HG02840 (cell line): ENCODE data around the gene DERL3.
A peak's percentile ranks its signal among the peaks of the same experiment; 100 is the strongest.
"Not testable (repeated sequence)": the region's sequence is repeated elsewhere in the genome, so short reads cannot be mapped to it uniquely, and the experiment has no call there.

Source experiments
- ATAC-seq: cut with Tn5 transposase; IDR thresholded peaks from one replicate; pipeline ENCODE4 v1.9.1; 2021; ENCODE audit warnings: mild to moderate bottlenecking, moderate library complexity, moderate number of reproducible peaks; ENCODE audit not compliant: unreplicated experiment, low FRiP score

DERL3 gene

DNA sequence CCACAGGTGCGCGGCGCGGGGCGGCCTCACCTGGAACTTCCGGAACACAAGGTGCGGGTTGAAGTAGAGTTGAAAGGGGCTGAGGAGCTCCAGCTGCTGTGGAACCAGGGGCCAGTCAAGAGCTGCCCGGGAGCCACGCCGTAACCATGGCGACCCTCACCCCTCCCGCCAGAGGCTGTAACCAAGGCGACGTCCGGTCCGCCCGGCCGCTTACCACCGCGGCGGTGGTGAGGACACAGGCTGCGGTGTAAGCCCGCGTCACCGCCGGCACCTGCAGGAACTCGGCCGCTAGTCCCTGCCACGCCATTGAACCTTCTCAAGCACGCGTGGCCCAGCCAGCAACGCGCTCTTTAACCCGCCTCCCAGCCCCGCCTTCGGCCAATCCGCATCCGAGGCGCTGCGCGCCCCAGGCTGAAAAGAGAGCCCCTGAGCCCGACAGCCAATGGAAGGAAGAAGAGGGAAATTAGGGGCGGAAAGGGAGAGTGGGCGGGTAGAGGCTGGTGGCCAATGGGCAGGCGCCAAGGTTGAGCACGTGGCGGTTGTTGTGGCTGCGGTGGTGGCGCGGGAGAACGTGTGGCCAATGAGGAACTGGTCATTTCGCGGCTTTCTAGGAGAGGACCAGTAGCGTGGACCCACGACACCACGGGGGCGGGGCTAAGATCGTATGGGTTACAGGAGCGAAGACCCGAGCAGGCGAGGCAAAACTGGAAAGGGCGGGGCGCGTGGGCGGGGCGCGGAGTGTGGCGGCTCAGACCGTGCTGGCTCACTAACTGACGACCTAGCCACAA is at the start of gene DERL3:
TSS of gene DERL3 (minus strand) at position 326 of the 788 bp plus-strand sequence. CDS start at position 307, 19 bp downstream.
- ATAC-seq: peak; percentile 85

DNA sequence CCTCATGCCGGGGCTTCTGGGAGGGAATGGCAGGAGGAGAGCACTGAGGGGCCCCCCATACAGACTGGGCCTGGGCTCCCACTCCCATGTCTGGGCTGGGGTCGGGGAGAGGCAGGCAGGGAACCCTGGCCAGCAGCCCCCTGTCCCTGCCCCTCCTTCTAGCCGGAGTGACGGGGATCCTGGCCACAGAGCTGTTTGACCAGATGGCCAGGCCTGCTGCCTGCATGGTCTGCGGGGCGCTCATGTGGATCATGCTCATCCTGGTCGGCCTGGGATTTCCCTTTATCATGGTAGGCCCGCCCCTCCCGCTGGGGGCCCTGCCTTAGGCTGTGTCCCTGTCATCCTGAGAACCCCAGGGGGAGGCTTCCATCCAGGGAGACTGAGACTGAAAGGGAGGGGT is 45.3 kb upstream of the DERL3 start:
- ATAC-seq: no peak

DNA sequence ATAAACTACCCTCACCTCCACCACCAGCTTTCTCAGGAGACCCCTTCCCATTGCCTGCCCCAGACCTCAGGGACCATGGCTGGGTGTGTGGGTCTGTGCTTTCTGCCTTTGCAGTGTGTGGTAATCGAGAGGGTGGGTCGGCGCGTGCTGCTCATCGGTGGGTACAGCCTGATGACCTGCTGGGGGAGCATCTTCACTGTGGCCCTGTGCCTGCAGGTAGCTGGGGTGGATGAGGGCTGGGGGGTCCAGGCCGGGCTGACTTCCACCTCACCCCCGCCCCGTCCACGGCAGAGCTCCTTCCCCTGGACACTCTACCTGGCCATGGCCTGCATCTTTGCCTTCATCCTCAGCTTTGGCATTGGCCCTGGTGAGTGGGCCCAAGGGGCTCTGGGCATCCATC is 44.9 kb upstream of the DERL3 start:
- ATAC-seq: no peak

DNA sequence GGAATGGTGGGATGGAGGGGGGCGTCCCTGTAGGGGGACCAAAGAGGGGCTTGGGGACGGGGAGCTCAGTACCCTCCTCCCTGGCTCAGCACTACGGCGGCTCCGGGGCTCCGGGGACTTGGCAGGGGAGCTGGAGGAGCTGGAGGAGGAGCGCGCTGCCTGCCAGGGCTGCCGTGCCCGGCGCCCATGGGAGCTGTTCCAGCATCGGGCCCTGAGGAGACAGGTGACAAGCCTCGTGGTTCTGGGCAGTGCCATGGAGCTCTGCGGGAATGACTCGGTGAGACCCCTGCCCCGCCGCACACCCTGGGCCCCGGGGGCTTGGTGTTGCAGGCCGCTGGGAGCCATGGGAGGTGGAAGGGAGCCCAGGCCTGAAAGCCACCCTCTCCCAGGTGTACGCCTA is 43.6 kb upstream of the DERL3 start:
- no peak for ATAC-seq

DNA sequence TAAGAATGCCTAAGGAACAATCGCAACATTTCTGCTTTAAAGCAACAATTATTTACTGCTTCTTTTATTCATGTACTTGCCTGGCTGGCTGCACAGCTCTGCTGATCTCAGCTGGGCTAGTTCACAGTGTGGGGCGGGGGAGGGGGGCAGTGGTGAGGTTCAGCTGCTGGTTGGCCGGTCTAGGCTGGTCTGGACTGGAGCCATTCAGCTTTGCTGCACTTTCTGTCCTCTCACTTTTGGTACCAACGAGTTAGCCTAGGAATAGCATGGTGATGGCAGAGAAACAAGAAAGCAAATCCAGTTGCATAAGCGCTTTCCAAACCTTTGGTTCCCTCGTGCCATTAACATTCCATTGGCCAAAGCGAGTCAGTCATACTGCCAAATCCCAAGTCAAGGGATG is 39.4 kb upstream of the DERL3 start:
- no peak for ATAC-seq

DNA sequence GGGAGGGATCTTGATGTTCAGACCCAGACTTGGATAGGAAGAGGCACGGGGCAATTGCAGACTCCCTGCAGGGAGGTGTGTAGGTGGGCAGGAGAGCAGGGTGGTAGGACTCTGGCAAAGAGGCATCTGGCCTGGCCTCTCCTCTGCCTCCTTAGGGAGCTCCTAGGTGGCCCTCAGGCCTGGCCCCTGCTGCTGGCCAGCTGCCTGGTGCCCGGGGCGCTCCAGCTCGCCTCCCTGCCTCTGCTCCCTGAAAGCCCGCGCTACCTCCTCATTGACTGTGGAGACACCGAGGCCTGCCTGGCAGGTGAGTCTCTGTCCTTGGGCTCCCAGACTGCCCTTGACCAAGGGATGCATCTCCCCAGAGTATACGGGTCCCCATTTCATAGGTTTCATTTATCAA is 38.8 kb upstream of the DERL3 start:
- no peak for ATAC-seq

DNA sequence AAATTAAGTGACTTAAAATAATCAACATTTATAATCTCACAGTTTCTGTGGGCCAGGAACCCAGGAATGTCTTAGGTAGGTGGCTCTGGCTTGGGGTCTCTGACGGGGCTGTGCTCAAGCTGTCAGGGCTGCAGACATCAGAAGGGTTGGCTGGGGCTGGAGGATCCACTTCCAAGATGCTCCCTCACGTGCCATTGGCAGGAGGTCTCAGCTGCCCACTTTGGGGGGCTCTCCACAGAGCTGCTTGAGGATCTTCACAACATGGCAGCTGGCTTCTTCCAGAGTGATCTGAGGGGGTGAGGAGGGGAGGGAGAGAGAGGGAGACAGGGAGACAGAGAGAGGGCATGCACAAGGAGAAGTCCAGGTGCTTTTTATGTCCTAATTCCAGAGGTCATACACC is 37.0 kb upstream of the DERL3 start:
- no peak for ATAC-seq

DNA sequence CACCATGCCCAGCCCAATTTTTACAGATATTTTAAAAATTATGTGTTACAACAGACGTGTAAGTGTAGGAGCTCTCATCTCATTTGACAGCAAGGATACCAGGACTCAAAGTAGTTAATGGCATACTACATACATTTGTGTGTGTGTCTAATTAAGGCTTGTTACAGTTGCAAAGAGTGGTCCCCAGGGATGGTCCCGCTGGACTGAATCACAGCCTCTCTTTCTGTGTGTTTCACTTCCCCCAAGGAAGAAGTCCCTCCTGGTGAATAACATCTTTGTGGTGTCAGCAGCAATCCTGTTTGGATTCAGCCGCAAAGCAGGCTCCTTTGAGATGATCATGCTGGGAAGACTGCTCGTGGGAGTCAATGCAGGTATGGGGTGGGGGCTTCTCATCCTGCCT is 36.1 kb upstream of the DERL3 start:
- no peak for ATAC-seq

DNA sequence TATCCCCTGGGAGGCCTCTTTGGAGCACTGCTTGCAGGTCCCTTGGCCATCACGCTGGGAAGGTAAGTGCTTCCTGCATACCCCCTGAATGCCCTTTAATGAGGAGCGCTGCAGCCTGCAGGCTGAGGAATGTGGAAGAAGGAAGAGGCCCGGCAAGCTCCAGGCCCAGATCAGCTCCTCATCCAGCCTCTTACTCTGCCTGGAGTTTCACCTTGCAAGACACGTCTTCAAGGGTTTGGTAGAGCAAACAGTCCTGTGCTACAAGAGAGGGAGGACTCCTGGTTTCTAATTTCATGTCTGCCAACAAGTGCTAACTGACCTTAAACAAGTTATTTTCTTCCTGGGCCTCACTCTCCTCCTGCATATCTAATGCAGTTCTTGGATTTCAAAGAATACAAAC is 29.8 kb upstream of the DERL3 start:
- ATAC-seq: no peak

DNA sequence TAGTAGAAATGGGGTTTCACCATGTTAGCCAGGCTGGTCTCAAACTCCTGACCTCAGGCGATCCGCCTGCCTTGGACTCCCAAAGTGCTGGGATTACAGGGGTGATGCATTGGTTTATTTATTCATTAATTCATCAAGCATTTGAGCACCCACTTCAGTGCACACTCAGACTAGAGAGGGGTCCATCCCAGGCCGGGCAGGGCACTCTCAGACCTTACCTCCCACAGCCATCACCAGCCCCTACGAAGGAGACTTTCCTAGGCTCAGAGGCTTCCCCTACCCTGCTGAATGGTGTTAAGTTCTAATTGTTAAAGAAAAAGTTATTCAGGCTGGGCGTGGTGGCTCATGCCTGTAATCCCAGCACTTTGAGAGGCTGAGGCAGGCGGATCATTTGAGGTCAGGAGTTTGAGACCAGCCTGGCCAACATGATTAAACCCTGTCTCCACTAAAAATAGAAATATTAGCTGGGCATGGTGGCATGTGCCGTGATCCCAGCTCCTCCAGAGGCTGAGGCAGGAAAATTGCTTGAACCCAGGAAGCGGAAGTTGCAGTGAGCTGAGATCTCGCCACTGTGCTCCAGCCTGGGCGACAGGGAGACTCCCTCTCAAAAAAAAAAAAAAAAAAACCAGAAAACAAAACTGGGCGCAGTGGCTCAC is 25.8 kb upstream of the DERL3 start:
- ATAC-seq: not testable (repeated sequence)

DNA sequence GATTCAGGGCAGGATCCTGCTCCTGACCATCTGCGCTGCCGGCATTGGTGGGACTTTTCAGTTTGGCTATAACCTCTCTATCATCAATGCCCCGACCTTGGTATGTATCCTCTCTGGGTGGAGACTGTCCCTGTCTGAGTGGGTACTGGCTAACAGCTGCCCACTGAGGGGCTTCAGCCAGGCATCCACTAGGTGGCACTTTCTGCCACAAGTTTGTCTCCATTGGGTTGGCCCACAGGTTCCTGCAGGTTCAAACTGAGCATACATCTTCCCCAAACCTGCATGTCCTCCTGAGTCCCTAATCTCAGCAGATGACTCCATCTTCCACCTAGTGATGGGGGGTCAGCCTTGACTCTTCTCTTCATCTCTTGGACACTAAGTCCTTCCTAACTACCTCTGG is 23.3 kb upstream of the DERL3 start:
- no peak for ATAC-seq

DNA sequence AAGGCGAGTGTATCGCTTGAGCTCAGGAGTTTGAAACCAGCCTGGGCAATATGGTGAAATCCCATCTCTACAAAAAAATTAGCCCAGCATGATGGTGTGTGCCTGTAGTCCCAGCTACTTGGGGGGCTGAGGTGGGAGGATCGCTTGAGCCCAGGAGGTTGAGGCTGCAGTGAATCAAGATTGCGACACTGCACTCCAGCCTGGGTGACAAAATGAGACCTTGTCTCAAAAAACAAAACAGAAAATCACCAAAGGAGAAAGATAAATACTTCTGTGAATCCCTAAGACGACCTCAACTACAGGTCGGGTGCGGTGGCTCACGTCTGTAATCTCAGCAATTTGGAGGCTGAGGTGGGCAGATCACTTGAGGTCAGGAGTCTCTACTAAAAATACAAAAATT is 21.4 kb upstream of the DERL3 start:
- ATAC-seq: not testable (repeated sequence)

DNA sequence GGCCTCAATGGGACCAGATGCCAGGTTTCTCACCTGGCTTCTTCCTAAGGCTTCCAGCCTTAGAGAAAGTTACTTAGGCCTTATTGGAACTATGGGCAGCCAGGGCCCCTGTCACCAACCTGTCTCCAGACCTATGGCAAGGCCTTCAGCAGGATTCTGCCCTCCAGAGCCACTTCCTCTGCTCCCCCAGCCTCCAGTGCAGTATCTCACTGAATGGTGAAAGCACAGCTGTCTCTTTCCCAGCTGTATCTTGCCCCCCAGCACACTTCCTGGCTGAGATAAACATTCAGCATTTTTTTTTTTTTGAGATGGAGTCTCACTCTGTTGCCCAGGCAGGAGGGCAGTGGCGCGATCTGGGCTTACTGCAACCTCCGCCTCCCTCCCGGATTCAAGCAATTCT is 20.4 kb upstream of the DERL3 start:
- ATAC-seq: no peak

DNA sequence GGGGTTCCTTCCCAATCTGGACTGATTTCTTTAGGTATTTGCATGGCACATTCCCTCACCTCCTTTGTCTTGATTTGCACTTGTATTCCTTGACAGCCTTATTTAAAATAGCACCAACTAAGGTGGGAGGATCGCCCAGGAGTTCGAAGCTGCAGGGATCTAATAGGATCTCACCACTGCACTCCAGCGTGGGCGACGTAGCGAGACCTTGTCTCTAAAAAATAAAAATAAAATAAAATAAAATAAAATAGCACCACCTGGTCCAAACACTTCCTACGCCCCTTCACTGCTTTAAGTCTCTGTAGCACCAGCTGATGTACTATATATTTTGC is 19.6 kb upstream of the DERL3 start:
- no peak for ATAC-seq

DNA sequence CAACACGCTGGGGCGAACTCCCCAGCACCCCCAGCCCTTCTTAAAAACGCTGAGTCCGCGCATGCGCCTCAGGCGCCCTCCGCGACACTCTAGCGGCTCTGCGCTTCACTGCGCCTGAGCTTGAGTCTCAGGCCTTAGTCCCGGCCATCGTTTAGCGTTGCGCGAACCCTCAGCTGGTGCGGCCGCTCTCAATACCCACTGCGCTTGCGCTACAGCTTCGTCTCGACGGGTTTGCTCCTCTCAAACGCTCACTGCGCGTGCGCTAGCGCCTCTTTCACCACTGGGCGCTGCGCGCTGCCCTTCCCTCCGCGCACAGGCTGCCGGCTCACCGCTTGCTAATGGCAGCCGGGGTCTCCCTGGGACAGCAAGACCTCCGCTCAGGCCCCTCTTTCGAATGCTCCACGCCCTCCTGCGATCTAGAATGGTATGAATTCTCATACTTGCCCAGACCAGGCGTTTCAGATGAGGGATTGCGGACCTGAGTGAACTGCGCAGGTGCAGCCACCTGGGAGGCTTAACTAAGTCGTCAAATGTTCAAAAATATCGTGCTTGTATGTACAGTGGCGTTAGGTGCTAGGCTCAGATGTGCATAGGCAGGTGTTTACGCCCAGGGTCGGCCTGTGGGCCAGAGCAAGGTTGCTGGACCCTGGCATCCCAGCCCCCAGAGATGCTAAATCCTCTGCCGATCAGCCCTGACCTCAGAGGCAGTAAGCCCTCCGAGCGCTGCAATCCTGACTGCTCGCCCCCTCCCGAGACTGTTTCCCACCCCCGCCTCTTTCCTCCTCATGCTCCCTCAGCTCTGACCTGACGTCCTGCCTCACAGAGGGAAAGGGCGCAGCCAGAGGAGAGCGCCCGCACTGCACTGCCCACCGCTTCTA is 19.0 kb upstream of the DERL3 start, which contains the start of gene SLC2A11:
TSS of gene SLC2A11 (plus strand) at position 270 of the 878 bp plus-strand sequence. CDS start at position 395, 125 bp downstream.
- peak; percentile 96 for ATAC-seq

DNA sequence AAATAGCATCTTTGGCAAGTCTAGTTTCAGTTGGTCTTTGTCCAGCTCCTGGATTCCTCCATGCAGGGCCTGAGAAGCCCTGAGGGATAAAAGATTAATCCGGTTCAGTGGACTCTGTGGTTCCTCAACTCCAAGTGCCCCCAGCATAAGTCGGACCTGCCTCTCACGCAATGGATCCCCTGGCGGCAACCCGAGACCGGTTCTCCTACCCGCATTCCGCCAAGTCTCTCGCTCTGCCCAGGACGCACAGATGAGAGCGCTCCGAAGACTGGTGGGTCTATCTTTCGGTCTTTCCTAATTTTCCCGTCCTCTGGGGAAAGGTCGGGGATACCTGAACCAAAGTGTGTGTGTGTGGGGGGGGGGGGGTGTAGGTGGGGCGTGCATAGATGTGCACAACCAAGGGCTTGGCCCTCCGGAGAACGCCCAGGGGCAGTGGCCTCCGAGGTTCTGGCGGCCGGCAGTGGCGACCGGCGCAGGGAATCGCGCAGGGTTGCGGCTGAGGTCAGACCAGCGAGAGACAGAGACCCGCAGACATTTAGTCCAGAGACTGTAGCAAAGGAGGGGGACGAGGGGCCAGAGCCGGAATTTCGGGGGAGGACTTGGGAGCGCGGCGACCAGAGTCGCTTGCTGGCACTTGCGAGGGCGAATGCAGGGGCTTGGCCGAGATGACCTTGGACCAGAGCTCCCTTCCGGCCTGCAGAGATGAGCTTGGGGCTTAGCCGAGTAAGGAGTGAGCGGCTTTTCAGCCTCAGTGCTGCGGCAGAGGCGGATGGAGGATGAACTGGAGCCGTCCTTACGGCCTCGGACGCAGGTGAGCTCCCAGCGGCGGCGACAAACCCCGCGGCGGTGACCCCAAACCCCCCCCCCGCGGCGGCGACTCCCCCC is 18.2 kb upstream of the DERL3 start:
- peak; percentile 45 for ATAC-seq

DNA sequence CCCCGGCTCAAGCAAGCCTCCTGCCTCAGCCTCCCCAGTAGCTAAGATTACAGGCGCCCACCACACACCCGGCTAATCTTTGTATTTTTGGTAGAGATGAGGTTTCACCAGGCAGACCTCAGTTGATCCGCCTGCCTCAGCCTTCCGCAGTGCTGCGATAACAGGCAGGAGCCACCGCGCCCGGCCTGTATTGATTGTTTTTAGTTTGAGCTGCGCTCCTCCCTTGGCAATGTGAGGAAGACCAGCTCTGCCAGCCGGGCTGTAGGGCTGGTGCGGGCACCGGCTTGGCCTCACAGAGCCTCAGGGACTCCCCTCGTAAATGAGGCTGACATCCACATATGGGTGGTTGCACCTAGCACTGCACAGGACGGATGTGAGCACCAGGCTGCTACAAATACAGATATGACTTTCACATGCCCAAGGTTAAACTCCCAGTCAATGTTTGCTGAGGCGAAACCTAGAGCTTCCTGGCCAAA is 11.4 kb upstream of the DERL3 start:
- no peak for ATAC-seq

DNA sequence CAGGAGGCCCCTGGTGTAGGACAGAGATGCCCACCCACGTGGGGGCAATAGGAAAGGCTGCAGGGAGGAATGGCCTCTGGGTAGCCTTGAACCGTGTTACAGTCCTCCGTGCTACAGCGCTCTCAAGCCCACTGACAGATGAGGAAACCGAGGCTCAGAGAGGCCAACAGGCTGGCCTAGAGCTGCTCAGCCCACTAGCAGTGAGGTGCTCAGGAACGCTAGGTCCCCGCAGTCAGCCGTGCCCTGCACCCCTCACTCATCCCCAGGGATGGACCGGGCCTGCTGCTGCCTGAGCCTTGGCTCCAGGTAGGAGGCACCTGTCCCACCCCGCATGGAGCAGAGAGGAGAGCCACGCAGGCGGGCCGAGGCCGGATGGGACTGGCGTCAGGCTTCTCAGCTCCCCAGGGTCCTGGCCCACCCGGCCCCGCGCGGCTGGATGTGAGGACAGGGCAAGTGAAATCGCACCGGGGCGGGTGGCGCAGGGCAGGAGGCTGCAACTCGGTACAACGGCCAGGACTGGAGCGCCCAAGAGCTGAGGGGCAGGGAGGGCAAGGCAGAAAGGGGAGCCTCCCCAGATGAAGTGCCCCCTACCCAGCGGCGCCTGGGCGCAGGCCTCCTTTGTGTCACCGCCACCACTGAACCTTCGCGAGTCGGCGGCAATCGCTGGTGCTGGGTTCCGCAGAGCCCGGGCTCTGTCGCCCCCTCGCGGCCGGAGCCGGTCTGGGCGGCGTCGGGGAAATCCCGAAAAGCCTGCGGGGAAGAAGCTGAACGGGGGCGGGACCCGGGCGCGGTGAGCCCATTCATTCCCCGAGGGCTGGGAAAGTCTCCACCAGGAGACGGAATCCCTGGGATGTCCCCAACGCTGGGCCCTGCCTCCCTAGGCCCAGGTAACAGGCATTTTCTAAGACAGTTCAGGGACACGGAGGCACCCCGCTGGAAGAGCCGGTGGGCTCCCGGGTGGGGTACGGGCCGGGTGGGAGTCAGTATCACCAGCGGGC is 10.5 kb upstream of the DERL3 start:
- no peak for ATAC-seq
